Sigmoid colon (tissue), 4 donors: Measurements from ENCODE around the gene PAK1.

Experiments
- CTCF ChIP-seq, 4 experiments: fragments of 450-650 bp in 3 of 4; fragments of 200-600 bp in 1 of 4; IDR thresholded peaks; one replicate each; pipeline ENCODE4 v1.5.1; 2016 to 2019; ENCODE audit warnings: antibody characterized with exemption in 4 of 4, mild to moderate bottlenecking in 3 of 4, moderate library complexity in 2 of 4
- EP300 ChIP-seq, 4 donors: sonication (generic); formaldehyde crosslinking; IDR thresholded peaks; one replicate each; pipeline ENCODE4 v1.6.1; 2017; ENCODE audit warnings: antibody characterized with exemption in 4 of 4
- POLR2AphosphoS5 ChIP-seq, 4 donors: sonication (generic); formaldehyde crosslinking; IDR thresholded peaks; one replicate each; pipeline ENCODE4 v1.6.1; 2017; ENCODE audit warnings: antibody characterized with exemption in 4 of 4

- TF ChIP-seq CTCF (IDR thresholded peaks at IDR 0.05) (no peak), POLR2AphosphoS5 (IDR thresholded peaks at IDR 0.05) (no peak), EP300 (IDR thresholded peaks at IDR 0.05) (no peak)
Measured at GRCh38 chr11:77359481-77359880, 114.4 kb downstream of the PAK1 start.
